Panc1 (cell line): Measurements from ENCODE around the gene SPINK13.
"Not testable (repeated sequence)": the region's sequence is repeated elsewhere in the genome, so short reads cannot be mapped to it uniquely, and the experiment has no call there.

ENCODE experiments used
- CTCF ChIP-seq: fragments of 450-650 bp; IDR thresholded peaks from 2 replicates; pipeline ENCODE4 v1.5.1; 2017; ENCODE audit warnings: mild to moderate bottlenecking
- POLR2AphosphoS5 ChIP-seq: IDR thresholded peaks from 2 replicates; pipeline ENCODE4 v1.6.1; 2012; ENCODE audit warnings: mild to moderate bottlenecking, low read depth, low read length, moderate library complexity
- SIN3A ChIP-seq: IDR thresholded peaks from 2 replicates; pipeline ENCODE4 v1.6.1; 2012; ENCODE audit warnings: low read depth, mild to moderate bottlenecking, low read length, moderate library complexity, borderline replicate concordance; ENCODE audit not compliant: insufficient read depth
- TF ChIP-seq, protein P1 (sequence below), 2 experiments: IDR thresholded peaks; 2 replicates each; pipeline ENCODE4 v1.6.1; 2011 to 2012; ENCODE audit warnings: low read depth in 2 of 2, control low read depth in 1 of 2, low read length in 1 of 2, mild to moderate bottlenecking in 1 of 2, moderate library complexity in 1 of 2; ENCODE audit not compliant: insufficient read depth in 1 of 2

- not testable (repeated sequence) for TF ChIP-seq CTCF, SIN3A, POLR2AphosphoS5
- TF ChIP-seq, protein P1, sequence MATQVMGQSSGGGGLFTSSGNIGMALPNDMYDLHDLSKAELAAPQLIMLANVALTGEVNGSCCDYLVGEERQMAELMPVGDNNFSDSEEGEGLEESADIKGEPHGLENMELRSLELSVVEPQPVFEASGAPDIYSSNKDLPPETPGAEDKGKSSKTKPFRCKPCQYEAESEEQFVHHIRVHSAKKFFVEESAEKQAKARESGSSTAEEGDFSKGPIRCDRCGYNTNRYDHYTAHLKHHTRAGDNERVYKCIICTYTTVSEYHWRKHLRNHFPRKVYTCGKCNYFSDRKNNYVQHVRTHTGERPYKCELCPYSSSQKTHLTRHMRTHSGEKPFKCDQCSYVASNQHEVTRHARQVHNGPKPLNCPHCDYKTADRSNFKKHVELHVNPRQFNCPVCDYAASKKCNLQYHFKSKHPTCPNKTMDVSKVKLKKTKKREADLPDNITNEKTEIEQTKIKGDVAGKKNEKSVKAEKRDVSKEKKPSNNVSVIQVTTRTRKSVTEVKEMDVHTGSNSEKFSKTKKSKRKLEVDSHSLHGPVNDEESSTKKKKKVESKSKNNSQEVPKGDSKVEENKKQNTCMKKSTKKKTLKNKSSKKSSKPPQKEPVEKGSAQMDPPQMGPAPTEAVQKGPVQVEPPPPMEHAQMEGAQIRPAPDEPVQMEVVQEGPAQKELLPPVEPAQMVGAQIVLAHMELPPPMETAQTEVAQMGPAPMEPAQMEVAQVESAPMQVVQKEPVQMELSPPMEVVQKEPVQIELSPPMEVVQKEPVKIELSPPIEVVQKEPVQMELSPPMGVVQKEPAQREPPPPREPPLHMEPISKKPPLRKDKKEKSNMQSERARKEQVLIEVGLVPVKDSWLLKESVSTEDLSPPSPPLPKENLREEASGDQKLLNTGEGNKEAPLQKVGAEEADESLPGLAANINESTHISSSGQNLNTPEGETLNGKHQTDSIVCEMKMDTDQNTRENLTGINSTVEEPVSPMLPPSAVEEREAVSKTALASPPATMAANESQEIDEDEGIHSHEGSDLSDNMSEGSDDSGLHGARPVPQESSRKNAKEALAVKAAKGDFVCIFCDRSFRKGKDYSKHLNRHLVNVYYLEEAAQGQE (IDR thresholded peaks at IDR 0.05; ENCODE audit: insufficient read depth in 1 of 2, low read depth in 2 of 2, low read length in 1 of 2), result not testable (repeated sequence)
These were observed 12.7 kb downstream of the SPINK13 start for GRCh38 chr5:148281336-148281735.
